ENCODE results near the gene PABPC3. TPM values are rescaled to one million over a fixed set of nuclear protein-coding genes. Genes with fewer than 3 reads are reported as not detected.

PABPC3 gene
- total RNA-seq, 1 experiment from 2014 or later = 0.59 TPM

DNA sequence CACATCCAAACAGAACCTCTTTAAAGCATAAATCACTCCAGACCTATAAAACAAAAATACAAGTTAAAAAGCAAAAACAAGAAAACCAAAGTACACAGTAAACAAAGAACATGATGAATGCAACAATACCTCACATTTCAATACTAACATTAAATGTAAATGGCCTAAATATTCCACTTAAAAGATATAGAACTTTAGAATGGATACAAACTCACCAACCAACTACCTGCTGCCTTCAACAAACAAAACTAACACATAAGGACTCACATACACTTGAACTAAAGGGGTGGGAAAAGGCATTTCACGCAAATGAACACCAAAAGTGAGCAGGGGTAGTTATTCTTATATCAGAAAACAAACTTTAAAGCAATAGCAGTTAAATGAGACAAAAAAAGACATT lies 44.9 kb upstream of the PABPC3 start:
- Histone ChIP-seq H3K4me1 (no peaks in the 10 kb centered on the region), H3K27me3 (replicated peaks; ENCODE audit: control insufficient read depth, insufficient read depth, low read length) (no peaks in the 10 kb centered on the region), H3K4me3 (ENCODE audit: low read depth, low read length) (no peak overlapping the region), H3K9me3 (peaks cover 13% of the 10 kb centered on the region; the same call in 1 of the 2 replicates), H3K36me3 (ENCODE audit: control insufficient read depth, insufficient read depth, low read length) (no peaks in the 10 kb centered on the region)
- no peaks in the 10 kb centered on the region for H3K36me3 Mint-ChIP-seq (ENCODE audit: insufficient read depth, unreplicated experiment)
- peaks cover 10% of the 10 kb centered on the region for H3K9me3 Mint-ChIP-seq (ENCODE audit: unreplicated experiment)
- POLR2A ChIA-PET = no interaction called here
- no TSS peak for BruUV-seq (replicated peaks)
- TF ChIP-seq, protein P1, sequence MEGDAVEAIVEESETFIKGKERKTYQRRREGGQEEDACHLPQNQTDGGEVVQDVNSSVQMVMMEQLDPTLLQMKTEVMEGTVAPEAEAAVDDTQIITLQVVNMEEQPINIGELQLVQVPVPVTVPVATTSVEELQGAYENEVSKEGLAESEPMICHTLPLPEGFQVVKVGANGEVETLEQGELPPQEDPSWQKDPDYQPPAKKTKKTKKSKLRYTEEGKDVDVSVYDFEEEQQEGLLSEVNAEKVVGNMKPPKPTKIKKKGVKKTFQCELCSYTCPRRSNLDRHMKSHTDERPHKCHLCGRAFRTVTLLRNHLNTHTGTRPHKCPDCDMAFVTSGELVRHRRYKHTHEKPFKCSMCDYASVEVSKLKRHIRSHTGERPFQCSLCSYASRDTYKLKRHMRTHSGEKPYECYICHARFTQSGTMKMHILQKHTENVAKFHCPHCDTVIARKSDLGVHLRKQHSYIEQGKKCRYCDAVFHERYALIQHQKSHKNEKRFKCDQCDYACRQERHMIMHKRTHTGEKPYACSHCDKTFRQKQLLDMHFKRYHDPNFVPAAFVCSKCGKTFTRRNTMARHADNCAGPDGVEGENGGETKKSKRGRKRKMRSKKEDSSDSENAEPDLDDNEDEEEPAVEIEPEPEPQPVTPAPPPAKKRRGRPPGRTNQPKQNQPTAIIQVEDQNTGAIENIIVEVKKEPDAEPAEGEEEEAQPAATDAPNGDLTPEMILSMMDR (IDR thresholded peaks at IDR 0.05; ENCODE audit: insufficient read depth in 1 of 2, low read depth in 1 of 2, low read length in 1 of 2, severe bottlenecking in 1 of 2, unreplicated experiment in 1 of 2) = no peak
- H3K27me3 Mint-ChIP-seq (ENCODE audit: insufficient read depth, unreplicated experiment) = peaks cover 13% of the 10 kb centered on the region
- no peaks in the 10 kb centered on the region for H3K4me1 Mint-ChIP-seq (ENCODE audit: low read depth, unreplicated experiment)
- no peak overlapping the region for H3K27ac Mint-ChIP-seq (ENCODE audit: unreplicated experiment)
- DNase-seq = no peak
- intact Hi-C loops (cut with micrococcal nuclease; ENCODE audit: unreplicated experiment) = no loop called here
- CTCF ChIA-PET = no interaction called here
- no peak overlapping the region for H3K4me3 Mint-ChIP-seq (ENCODE audit: unreplicated experiment)

DNA sequence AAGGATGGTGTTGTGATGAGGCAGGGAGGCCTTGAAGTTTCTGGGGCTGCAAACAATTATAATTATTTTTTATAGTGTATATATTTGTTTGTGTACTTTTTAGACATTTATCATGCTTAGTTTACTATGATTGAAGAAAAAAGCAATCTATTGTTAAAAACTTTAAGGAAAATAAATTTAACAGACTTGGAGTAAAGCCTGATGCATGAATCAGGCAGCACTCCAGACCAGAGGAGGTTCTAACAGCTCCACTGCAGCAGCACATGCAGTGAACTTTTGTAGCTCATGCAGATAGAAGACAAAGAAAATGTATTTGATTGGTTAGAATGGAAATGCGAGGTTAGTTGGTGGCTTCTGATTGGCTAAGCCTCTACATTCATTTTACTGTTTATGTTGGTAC lies 36.8 kb upstream of the PABPC3 start:
- Mint-ChIP-seq H3K4me1 (ENCODE audit: low read depth, unreplicated experiment) (no peaks in the 10 kb centered on the region), H3K27me3 (ENCODE audit: insufficient read depth, unreplicated experiment) (peaks cover 3% of the 10 kb centered on the region), H3K9me3 (ENCODE audit: unreplicated experiment) (no peaks in the 10 kb centered on the region), H3K27ac (ENCODE audit: unreplicated experiment) (no peak overlapping the region), H3K36me3 (ENCODE audit: insufficient read depth, unreplicated experiment) (no peaks in the 10 kb centered on the region), H3K4me3 (ENCODE audit: unreplicated experiment) (no peak overlapping the region)
- intact Hi-C loops (cut with micrococcal nuclease; ENCODE audit: unreplicated experiment) = no loop called here
- TF ChIP-seq, protein P1 (IDR thresholded peaks at IDR 0.05; ENCODE audit: insufficient read depth in 1 of 2, low read depth in 1 of 2, low read length in 1 of 2, severe bottlenecking in 1 of 2, unreplicated experiment in 1 of 2) = no peak
- ChIA-PET CTCF (no interaction called here), POLR2A (no interaction called here)
- no TSS peak for BruUV-seq (replicated peaks)
- DNase-seq = no peak
- Histone ChIP-seq H3K27me3 (replicated peaks; ENCODE audit: control insufficient read depth, insufficient read depth, low read length) (no peaks in the 10 kb centered on the region), H3K36me3 (ENCODE audit: control insufficient read depth, insufficient read depth, low read length) (no peaks in the 10 kb centered on the region), H3K9me3 (no peaks in the 10 kb centered on the region), H3K4me1 (0 out of 2 replicates have a peak, but pooled peaks cover 1% of the 10 kb centered on the region), H3K4me3 (ENCODE audit: low read depth, low read length) (no peak overlapping the region)

GRCh38 chr13:25059958-25060357 lies 36.0 kb upstream of the PABPC3 start:
- H3K27me3 ChIP-seq (replicated peaks; ENCODE audit: control insufficient read depth, insufficient read depth, low read length) = no peaks in the 10 kb centered on the region
- Mint-ChIP-seq H3K4me3 (ENCODE audit: unreplicated experiment) (no peak overlapping the region), H3K9me3 (ENCODE audit: unreplicated experiment) (no peaks in the 10 kb centered on the region), H3K36me3 (ENCODE audit: insufficient read depth, unreplicated experiment) (no peaks in the 10 kb centered on the region), H3K27me3 (ENCODE audit: insufficient read depth, unreplicated experiment) (peaks cover 3% of the 10 kb centered on the region), H3K27ac (ENCODE audit: unreplicated experiment) (no peak overlapping the region), H3K4me1 (ENCODE audit: low read depth, unreplicated experiment) (no peaks in the 10 kb centered on the region)
- TF ChIP-seq, protein P1 (IDR thresholded peaks at IDR 0.05; ENCODE audit: insufficient read depth in 1 of 2, low read depth in 1 of 2, low read length in 1 of 2, severe bottlenecking in 1 of 2, unreplicated experiment in 1 of 2) = no peak
- intact Hi-C loops (cut with micrococcal nuclease; ENCODE audit: unreplicated experiment) = no loop called here
- CTCF ChIA-PET = no interaction called here
- POLR2A ChIA-PET = no interaction called here
- H3K9me3 ChIP-seq = no peaks in the 10 kb centered on the region
- H3K4me3 ChIP-seq (ENCODE audit: low read depth, low read length) = no peak overlapping the region
- H3K4me1 ChIP-seq = 0 out of 2 replicates have a peak, but pooled peaks cover 3% of the 10 kb centered on the region
- DNase-seq = no peak
- no TSS peak for BruUV-seq (replicated peaks)
- no peaks in the 10 kb centered on the region for H3K36me3 ChIP-seq (ENCODE audit: control insufficient read depth, insufficient read depth, low read length)
